GM19239 (cell line): ENCODE measurements around the gene ZNF138.
"Not testable (repeated sequence)": the region's sequence is repeated elsewhere in the genome, so short reads cannot be mapped to it uniquely, and the experiment has no call there.

Experiments used
- DNase-seq: peaks from one replicate; pipeline ENCODE4 v3.0.0; 2011; ENCODE audit warnings: low spot score; ENCODE audit not compliant: insufficient read length
- FAIRE-seq: peaks from 2 replicates; lab custom pipeline; 2011; peaks lifted over from hg19 to GRCh38; lab: Jason Lieb, UNC

ZNF138 gene

DNA sequence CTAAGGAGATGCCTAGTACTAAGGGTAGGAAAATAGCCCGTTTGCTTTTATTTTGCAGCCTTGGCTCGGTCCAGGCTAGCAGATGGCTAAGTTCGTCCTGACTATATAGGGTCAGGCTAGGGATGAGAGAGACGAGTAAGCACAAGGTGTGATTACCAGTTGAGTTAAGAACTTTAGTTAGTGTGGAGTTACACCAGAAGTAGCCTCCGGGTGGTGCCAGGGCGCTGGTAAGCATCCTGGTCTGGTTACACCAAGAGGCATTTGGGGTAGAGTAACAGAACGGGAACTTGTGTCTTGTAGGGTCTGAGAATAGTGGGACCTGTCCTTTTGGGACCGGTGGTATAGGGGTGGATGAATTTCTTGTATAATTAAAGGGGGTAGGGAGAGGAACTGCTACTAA lies 41.6 kb downstream of the ZNF138 start:
- not testable (repeated sequence) for FAIRE-seq, DNase-seq

DNA sequence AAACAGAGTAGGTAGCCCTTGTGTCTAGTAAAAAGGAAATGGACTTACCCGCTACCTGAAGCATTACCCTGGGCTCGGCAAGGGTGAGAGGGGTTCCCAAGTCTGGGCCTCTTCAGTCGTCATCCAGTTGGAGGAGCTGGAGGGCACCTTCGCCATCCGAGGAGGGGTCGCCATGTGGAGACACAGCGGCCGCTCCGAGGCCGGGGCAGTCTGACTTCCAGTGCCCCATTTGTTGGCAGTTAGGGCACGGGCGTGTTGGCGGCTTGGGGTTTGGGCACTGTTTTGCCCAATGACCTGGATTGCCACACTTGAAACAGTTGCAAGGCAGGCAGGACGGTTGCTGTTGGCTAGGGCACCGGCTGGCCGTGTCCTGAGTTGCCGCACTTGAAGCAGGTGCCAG lies 43.8 kb downstream of the ZNF138 start:
- FAIRE-seq: not testable (repeated sequence)

DNA sequence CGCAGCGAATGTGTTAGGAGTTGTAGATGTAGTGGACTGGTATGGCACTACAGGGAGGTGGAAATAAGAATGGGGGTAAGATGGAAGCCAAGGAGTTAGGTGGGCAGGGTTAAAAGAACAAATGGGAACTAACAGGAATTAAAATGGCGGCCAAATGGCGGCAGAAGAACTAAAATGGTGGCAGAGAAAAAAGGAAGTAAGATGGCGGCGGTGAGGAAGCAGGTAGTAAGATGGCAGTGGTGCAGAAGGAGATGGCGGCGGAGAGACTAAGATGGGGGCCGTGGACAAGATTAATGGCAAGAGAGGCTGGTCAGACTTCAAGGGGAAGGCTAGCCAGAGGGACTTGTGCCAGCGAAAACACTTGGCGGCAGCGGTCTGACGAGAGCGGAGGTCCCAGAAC lies 44.5 kb downstream of the ZNF138 start:
- FAIRE-seq (no peak), DNase-seq (no peak)

More for the DNA sequence above, 43.8 kb downstream of the ZNF138 start:
- not testable (repeated sequence) for DNase-seq

DNA sequence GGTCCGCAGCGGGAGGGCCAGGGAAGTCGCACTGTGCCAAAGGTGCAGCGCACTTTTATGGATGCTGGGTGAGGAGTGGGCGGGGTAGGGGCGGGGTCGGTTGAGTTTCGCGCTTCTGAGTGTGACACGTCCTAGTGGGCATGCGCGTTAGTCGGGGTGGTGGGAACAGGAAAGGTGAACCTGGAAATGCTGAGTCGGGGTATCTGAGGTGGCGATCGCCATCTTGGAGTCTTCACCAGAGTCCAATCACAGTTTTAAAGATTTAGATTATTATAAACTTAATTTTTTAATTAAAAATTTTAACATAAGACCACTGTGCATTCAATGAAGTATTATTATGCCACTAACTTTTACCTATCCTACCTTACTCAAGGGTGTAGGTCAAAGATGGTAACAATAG lies 45.7 kb downstream of the ZNF138 start:
- no peak for FAIRE-seq
- DNase-seq: no peak

DNA sequence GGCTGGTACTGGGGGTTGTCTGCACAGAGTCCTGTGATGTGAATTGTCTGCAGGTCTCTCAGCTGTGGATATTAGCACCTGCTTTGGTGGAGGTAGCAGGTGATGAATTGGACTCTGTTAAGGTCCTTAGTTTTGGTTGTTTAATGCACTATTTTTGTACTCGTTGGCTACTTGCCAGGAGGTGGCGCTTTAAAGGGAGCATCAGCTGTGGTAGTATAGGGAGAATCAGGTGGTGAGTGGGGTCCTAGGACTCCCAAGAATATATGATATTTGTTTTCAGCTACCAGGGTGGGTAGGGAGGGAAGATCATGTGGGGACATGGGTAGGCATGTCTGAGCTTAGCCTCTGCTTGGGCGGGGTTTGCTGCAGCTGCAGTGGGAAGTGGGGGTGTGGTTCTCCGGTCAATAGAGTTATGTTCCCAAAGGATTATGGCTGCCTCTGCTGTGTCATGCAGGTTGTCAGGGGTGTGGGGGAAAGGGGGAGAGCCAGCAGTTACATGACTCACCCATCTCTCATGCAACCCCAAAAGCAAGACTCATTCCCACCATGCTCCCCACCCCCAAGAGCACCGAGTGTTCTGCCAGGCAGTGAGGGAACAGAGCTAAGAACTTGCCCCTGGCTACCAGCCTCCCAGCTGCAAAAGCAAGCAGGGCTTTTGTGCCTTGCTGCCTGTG lies 55.2 kb downstream of the ZNF138 start:
- FAIRE-seq: no peak

DNA sequence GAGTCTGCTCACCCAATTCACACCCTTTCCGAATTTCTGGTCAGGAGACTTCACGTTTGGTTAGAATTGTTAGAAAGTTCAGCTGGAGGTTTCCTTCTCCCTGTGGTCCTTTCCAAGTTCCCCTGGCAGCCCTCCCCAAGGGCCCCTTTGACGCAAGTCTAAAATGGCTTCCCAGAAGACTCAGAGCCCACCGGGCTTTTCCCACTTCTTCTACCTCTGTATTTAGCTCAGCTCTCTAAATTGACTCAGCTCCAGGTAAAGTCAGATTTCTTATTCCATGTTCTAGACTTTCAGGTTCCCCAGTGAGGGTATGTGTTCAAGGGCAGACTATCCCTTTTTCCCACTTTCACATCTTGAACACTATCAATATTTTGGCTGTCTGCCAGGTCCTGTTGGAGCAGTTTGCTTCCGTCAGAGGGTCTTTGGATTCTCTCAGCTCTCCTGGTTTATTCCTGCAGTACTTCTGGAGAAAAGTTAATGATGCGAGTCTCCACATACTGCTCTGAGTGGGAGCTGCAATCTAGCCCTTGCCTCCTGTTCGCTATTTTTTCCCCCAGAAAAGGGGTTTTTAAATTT lies 55.8 kb downstream of the ZNF138 start:
- FAIRE-seq (no peak), DNase-seq (no peak)

More for the DNA sequence above, 55.2 kb downstream of the ZNF138 start:
- DNase-seq: no peak

- FAIRE-seq: no peak
These were observed 59.5 kb downstream of the ZNF138 start for GRCh38 chr7:64853679-64854078.

DNA sequence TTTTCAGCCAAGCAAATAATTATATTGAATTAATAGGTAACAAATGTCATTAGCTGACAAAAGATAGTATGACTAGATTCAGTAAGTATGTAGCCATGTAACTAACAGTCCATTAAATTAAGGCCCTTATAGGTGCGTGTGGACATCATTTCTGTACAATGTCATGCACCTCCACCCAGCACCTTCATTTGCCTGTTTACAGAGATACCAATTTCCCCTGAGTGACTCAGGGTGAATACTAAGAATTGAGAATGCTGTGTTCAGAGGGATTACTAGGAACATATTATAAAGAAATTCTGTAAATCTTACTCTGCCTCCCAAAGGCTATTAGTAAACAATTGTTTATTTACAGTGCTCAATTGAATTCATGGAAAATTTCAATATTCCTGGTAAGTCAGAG lies 60.7 kb downstream of the ZNF138 start:
- DNase-seq (no peak), FAIRE-seq (no peak)

More at GRCh38 chr7:64853679-64854078, 59.5 kb downstream of the ZNF138 start:
- no peak for DNase-seq

DNA sequence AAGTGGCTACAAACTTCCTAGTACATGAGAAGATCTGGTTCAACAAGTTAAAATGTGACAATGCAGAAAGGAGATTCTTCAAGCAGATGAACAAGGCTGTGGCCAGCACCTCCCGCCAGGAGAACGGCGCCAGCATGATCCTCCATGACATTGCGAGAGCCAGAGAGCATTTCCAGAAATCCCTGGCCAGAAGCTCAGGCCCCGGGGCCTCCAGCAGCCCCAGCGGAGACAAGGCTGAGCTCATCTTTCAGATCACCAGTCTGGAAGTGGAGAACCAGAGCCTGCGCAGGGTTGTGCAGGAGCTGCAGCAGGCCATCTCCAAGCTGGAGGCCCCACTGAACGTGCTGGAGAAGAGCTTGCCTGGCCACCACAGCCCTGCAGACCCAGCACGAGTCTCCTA lies 68.8 kb downstream of the ZNF138 start:
- DNase-seq (no peak), FAIRE-seq (no peak)

GRCh38 chr7:64863530-64863929 lies 69.3 kb downstream of the ZNF138 start:
- not testable (repeated sequence) for FAIRE-seq, DNase-seq

- DNase-seq (no peak), FAIRE-seq (no peak)
These were observed 69.7 kb downstream of the ZNF138 start for GRCh38 chr7:64863969-64864368.

DNA sequence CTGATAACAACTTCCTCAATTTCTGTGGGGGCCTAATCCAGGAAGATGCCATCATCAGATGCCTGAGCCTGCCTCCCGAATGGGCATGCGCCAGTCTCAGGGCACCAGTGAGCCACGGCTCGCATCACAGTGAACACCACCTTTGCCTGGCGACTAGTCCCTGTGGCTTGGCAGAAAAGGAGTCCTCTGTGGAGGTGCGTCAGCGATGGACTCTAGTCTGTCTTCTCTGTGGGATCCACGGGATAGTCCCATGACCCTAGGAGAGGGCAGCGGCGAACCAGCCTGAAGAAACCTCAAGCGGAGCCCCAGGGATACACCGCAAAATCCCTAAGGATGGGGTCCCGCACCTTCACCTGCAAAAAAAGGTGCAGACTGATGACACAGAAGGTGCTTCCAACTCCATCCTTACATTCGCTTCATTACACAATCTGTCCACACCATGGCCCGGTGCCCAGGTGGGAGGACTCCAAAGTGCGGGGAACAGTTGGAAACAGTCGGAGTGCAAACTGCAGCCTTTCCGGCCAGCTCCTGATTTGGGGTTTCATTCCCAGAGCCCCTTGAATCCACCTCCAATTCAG lies 73.7 kb downstream of the ZNF138 start:
- no peak for DNase-seq
- no peak for FAIRE-seq

DNA sequence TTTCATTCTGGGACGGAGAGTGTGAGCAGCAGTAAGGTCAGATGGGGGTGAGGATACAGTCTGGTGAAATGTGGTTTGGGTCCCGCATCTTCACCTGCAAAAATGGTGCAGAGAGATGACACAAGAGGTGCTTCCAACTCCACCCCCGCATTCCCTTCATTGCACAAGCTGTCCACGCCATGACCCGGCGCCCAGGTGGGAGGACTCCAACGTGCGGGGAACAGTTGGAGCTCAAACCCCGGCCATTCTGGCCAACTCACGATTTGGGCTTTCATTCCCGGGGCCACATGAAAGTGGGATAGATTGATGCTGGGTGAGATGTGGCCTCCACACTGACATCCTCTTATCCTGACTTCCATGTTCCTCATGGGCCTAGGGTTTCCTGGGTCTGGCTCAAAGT lies 74.3 kb downstream of the ZNF138 start:
- FAIRE-seq: no peak
- DNase-seq: no peak

DNA sequence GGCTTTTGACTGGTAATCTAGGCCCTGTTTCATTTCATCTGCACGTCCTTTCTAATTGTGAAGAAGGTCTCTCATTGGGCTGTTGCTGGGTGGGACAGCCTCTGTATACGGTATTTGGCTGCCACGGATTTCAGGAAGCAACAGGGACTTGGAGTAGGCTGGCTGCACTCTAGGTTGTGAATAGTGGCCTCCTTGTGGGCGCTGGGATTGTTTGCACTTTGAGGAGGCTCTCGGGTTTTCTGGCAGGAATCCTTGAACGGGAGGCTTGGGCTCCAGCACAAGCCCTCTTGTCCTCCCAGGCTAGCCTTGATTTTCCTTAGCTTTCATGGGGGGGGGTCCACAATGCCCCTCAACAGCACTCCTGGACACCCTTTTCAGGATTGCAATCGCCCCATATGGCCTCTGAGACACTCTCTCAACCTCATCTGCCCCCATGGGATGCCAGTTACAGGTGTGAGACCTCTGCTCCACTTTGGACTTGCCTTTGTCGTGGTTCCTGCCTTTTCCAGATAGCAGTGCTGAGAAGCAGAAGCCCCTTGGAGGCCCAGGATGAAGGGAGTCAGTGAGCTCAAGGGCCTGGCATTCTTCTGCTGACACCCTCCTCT lies 75.0 kb downstream of the ZNF138 start:
- no peak for DNase-seq
- no peak for FAIRE-seq

DNA sequence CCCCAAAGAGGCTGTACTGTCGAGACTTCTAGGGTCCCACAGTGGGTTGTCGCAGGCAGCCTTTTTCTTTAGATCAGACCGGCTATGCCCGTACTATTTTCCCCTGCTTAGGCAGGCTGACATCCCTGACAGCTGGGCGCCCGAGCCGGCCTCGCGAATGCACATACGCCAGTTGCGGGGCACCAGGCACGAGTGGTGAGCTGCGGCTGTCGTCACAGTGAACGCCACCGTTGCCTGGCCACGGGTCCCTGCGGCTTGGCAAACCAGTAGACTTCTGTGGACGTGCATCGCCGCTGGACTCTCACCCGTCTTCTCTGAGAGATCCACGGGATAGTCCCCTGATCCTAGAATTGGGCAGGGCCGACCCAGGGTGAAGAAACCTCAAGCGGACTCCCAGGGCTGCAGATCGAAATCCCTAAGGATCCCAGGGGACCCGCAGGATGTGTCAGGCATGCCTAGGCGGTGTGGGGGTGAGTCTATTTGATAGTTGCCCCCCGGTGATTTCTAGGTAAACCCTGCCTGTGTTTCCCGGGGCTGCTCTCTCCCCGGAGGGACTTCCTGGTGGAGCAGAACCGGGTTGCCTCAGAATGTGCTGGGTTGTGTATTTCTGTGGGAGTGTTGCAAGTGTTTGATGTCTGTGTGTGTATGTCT lies 75.8 kb downstream of the ZNF138 start:
- FAIRE-seq (no peak), DNase-seq (no peak)

DNA sequence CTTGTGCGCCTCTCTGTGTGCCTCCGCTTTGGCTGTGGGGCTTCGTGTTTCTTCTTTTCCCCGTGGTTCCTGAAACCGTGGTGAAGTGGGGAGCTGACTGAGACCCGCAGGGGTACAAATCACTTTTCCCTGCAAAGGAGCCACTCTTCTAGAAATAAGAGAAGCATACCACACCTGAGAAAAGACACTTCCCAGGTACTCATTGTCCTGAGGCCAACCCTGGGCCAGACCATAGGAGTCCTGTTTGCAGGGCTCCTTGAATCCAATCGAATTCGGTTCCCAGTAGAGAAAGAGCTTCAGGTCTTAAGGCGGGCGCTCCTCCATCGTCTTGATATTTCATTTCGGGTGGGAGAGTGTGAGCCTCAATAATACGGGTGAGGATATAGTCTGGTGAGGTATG lies 76.4 kb downstream of the ZNF138 start:
- DNase-seq: no peak
- no peak for FAIRE-seq

- no peak for DNase-seq
- FAIRE-seq: no peak
These were observed 77.5 kb downstream of the ZNF138 start for GRCh38 chr7:64871761-64872160.

GRCh38 chr7:64872351-64873154 lies 78.3 kb downstream of the ZNF138 start:
- no peak for DNase-seq
- no peak for FAIRE-seq

DNA sequence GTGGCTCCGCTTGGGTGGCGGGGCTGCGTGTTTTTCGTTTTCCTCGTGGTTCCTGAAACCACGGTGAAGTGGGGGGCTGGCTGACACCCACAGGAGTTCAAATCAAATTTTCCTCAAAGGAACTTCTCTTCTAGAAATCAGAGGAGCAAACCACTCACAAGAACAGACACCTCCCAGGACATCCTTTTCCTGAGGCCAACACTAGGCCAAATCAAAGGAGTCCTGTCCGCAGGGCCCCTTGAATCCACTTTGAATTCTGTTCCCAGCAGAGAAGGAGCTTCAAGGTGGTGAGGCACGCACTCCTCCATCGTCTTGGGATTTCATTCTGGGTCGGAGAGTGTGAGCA lies 78.9 kb downstream of the ZNF138 start:
- no peak for DNase-seq
- no peak for FAIRE-seq

DNA sequence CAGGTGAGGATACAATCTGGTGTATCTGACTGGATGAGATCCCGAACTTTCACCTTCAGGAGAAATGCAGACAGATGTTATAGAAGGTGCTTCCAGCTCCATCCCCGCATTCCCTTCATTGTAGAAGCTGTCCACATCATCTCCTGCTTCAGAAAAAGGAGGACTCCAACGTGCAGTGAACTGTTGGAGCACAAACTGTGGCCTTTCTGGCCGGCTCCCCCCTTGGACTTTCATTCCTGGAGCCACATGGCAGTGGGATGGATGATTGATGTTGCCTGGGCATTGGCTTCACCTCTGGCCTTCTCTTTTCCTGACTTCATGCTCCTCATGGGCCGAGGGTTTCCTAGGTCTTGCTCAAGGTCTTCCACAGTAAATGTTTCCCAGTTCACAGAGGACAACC lies 79.3 kb downstream of the ZNF138 start:
- DNase-seq (no peak), FAIRE-seq (no peak)
